Activated naive CD4-positive, alpha-beta T cell treated with anti-CD3 and anti-CD28 coated beads, Interleukin-2, amount 50 U/mL, for 24 hours (primary cell): ENCODE measurements around the gene ARL6IP5.

ENCODE experiments used
- H3K27ac Mint-ChIP-seq: one replicate; pipeline ENCODE4 v1.8.0; 2021; ENCODE audit warnings: mild to moderate bottlenecking, mixed read lengths
- H3K27me3 Mint-ChIP-seq: one replicate; pipeline ENCODE4 v1.8.0; 2021; ENCODE audit warnings: mixed read lengths
- H3K36me3 Mint-ChIP-seq: one replicate; pipeline ENCODE4 v1.8.0; 2021; ENCODE audit warnings: mixed read lengths
- H3K4me1 Mint-ChIP-seq: one replicate; pipeline ENCODE4 v1.8.0; 2021; ENCODE audit warnings: mixed read lengths
- H3K4me3 Mint-ChIP-seq: one replicate; pipeline ENCODE4 v1.8.0; 2021; ENCODE audit warnings: mild to moderate bottlenecking, mixed read lengths
- H3K9me3 Mint-ChIP-seq: one replicate; pipeline ENCODE4 v1.8.0; 2021; ENCODE audit warnings: mixed read lengths

ARL6IP5 gene

GRCh38 chr3:69097407-69098086 lies 12.8 kb downstream of the ARL6IP5 start:
- Mint-ChIP-seq H3K9me3 (no peaks in the 10 kb centered on the region), H3K4me1 (peaks cover 77% of the 10 kb centered on the region), H3K36me3 (peaks cover 14% of the 10 kb centered on the region), H3K27me3 (no peaks in the 10 kb centered on the region), H3K4me3 (peak overlapping the region; percentile 37), H3K27ac (peak overlapping the region; percentile 94)

DNA sequence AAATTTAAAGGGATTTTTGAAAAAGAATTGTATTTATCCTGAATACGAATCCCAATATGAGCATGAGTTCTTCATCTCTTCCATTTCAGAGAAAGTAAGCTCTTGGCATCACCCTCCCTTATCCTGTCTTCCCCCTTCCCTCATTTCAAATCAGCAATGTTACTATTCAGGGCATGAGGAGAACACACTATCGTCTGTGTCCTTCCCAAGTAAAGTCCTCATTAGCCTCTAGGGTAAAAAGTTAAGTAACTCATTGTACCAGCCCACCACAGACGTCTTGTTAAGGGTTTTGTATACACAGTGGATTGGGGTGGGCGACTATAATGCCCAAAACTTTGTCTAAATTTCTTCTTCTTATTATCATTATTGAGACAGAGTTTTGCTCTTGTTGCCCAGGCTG lies 14.8 kb downstream of the ARL6IP5 start:
- H3K4me1 Mint-ChIP-seq = peaks cover 68% of the 10 kb centered on the region
- no peaks in the 10 kb centered on the region for H3K27me3 Mint-ChIP-seq
- peak overlapping the region; percentile 92 for H3K27ac Mint-ChIP-seq
- peaks cover 20% of the 10 kb centered on the region for H3K36me3 Mint-ChIP-seq
- H3K4me3 Mint-ChIP-seq = no peak overlapping the region
- H3K9me3 Mint-ChIP-seq = no peaks in the 10 kb centered on the region

- peaks cover 49% of the 10 kb centered on the region for H3K4me1 Mint-ChIP-seq
- H3K9me3 Mint-ChIP-seq = no peaks in the 10 kb centered on the region
- no peaks in the 10 kb centered on the region for H3K27me3 Mint-ChIP-seq
- H3K27ac Mint-ChIP-seq = peak overlapping the region; percentile 81
- peaks cover 18% of the 10 kb centered on the region for H3K36me3 Mint-ChIP-seq
- H3K4me3 Mint-ChIP-seq = no peak overlapping the region
These were observed 17.6 kb downstream of the ARL6IP5 start for GRCh38 chr3:69102384-69102783.

DNA sequence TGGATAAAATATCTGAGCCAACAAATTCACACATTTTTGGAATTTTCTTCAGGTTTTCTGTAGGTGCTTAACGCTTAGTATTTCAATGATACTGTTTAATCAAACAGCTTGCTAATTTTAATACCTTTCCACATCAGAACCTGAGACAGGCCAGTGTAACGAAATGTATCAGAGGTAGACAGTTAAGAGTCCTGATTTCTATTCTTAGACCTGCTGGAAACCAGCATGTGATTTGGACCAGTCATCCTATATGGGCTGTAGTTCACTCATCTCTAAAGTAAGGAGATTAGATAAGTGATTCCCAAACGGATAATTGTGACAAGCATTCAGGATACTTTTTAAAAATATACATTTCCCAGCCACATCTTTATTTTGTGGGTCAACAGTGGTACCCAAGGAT lies 18.4 kb downstream of the ARL6IP5 start:
- Mint-ChIP-seq H3K9me3 (no peaks in the 10 kb centered on the region), H3K36me3 (peaks cover 14% of the 10 kb centered on the region), H3K4me3 (no peak overlapping the region), H3K4me1 (peaks cover 49% of the 10 kb centered on the region), H3K27me3 (no peaks in the 10 kb centered on the region), H3K27ac (peak overlapping the region; percentile 41)

- Mint-ChIP-seq H3K4me1 (peaks cover 41% of the 10 kb centered on the region), H3K9me3 (no peaks in the 10 kb centered on the region), H3K27me3 (no peaks in the 10 kb centered on the region), H3K4me3 (no peak overlapping the region), H3K27ac (no peak overlapping the region), H3K36me3 (peaks cover 13% of the 10 kb centered on the region)
These were observed 19.8 kb downstream of the ARL6IP5 start for GRCh38 chr3:69104586-69104985.

DNA sequence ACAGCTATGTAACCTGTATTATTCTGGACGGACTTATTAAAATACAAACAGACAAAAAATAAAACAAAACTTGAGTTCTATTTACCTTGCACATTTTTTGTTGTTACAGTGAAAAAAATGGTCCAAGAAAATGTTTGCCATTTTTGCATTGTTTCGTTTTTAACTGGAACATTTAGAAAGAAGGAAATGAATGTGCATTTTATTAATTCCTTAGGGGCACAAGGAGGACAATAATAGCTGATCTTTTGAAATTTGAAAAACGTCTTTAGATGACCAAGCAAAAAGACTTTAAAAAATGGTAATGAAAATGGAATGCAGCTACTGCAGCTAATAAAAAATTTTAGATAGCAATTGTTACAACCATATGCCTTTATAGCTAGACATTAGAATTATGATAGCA lies 20.6 kb downstream of the ARL6IP5 start:
- Mint-ChIP-seq H3K27me3 (no peaks in the 10 kb centered on the region), H3K27ac (peak overlapping the region; percentile 30), H3K9me3 (no peaks in the 10 kb centered on the region), H3K4me1 (peaks cover 33% of the 10 kb centered on the region), H3K4me3 (no peak overlapping the region), H3K36me3 (peaks cover 11% of the 10 kb centered on the region)

- no peaks in the 10 kb centered on the region for H3K27me3 Mint-ChIP-seq
- H3K4me1 Mint-ChIP-seq = peaks cover 22% of the 10 kb centered on the region
- H3K36me3 Mint-ChIP-seq = peaks cover 6% of the 10 kb centered on the region
- peak overlapping the region; percentile 79 for H3K27ac Mint-ChIP-seq
- no peaks in the 10 kb centered on the region for H3K9me3 Mint-ChIP-seq
- no peak overlapping the region for H3K4me3 Mint-ChIP-seq
These were observed 23.1 kb downstream of the ARL6IP5 start for GRCh38 chr3:69107841-69108240.

GRCh38 chr3:69108811-69109210 lies 24.1 kb downstream of the ARL6IP5 start:
- Mint-ChIP-seq H3K4me3 (no peak overlapping the region), H3K27me3 (no peaks in the 10 kb centered on the region), H3K4me1 (peaks cover 26% of the 10 kb centered on the region), H3K27ac (peak overlapping the region; percentile 36), H3K9me3 (no peaks in the 10 kb centered on the region), H3K36me3 (peaks cover 4% of the 10 kb centered on the region)

GRCh38 chr3:69110941-69111546 lies 26.3 kb downstream of the ARL6IP5 start:
- H3K27ac Mint-ChIP-seq = no peak overlapping the region
- H3K9me3 Mint-ChIP-seq = no peaks in the 10 kb centered on the region
- no peak overlapping the region for H3K4me3 Mint-ChIP-seq
- peaks cover 14% of the 10 kb centered on the region for H3K4me1 Mint-ChIP-seq
- no peaks in the 10 kb centered on the region for H3K36me3 Mint-ChIP-seq
- no peaks in the 10 kb centered on the region for H3K27me3 Mint-ChIP-seq

GRCh38 chr3:69113536-69113935 lies 28.8 kb downstream of the ARL6IP5 start:
- peaks cover 10% of the 10 kb centered on the region for H3K4me1 Mint-ChIP-seq
- H3K4me3 Mint-ChIP-seq = no peak overlapping the region
- no peaks in the 10 kb centered on the region for H3K27me3 Mint-ChIP-seq
- H3K9me3 Mint-ChIP-seq = no peaks in the 10 kb centered on the region
- no peak overlapping the region for H3K27ac Mint-ChIP-seq
- H3K36me3 Mint-ChIP-seq = no peaks in the 10 kb centered on the region

DNA sequence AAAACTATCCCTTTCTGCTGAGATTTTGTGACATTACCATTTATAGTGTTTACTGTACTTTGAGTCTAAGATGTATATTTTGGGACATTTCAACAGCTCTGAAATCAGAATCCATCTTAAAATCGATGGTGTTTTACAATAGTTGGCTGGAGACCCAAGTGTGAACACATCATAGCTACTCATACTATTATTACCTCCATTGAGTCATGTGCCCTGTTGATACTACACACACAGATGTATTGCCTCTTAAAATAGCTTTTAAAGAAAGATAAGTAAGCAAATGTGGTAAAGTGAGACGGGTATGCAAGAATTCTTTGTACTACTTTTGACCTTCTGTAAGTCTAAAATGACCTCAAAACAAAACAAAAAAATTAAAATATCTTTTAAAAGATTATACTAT lies 31.0 kb downstream of the ARL6IP5 start:
- no peaks in the 10 kb centered on the region for H3K36me3 Mint-ChIP-seq
- no peaks in the 10 kb centered on the region for H3K9me3 Mint-ChIP-seq
- no peak overlapping the region for H3K4me3 Mint-ChIP-seq
- H3K4me1 Mint-ChIP-seq = peaks cover 10% of the 10 kb centered on the region
- H3K27ac Mint-ChIP-seq = no peak overlapping the region
- H3K27me3 Mint-ChIP-seq = no peaks in the 10 kb centered on the region

- Mint-ChIP-seq H3K27ac (no peak overlapping the region), H3K9me3 (no peaks in the 10 kb centered on the region), H3K4me1 (peaks cover 10% of the 10 kb centered on the region), H3K4me3 (no peak overlapping the region), H3K27me3 (no peaks in the 10 kb centered on the region), H3K36me3 (no peaks in the 10 kb centered on the region)
These were observed 31.4 kb downstream of the ARL6IP5 start for GRCh38 chr3:69116162-69116561.

GRCh38 chr3:69116897-69117296 lies 32.2 kb downstream of the ARL6IP5 start:
- peaks cover 10% of the 10 kb centered on the region for H3K4me1 Mint-ChIP-seq

GRCh38 chr3:69118555-69118954 lies 33.8 kb downstream of the ARL6IP5 start:
- H3K9me3 Mint-ChIP-seq = no peaks in the 10 kb centered on the region
- H3K27ac Mint-ChIP-seq = no peak overlapping the region
- peaks cover 4% of the 10 kb centered on the region for H3K4me1 Mint-ChIP-seq
- H3K36me3 Mint-ChIP-seq = no peaks in the 10 kb centered on the region
- H3K4me3 Mint-ChIP-seq = no peak overlapping the region
- no peaks in the 10 kb centered on the region for H3K27me3 Mint-ChIP-seq

More at GRCh38 chr3:69116897-69117296, 32.2 kb downstream of the ARL6IP5 start:
- Mint-ChIP-seq H3K9me3 (no peaks in the 10 kb centered on the region), H3K27ac (no peak overlapping the region), H3K36me3 (no peaks in the 10 kb centered on the region), H3K27me3 (no peaks in the 10 kb centered on the region), H3K4me3 (no peak overlapping the region)

- H3K4me3 Mint-ChIP-seq = no peak overlapping the region
- H3K27ac Mint-ChIP-seq = no peak overlapping the region
- H3K4me1 Mint-ChIP-seq = no peaks in the 10 kb centered on the region
- H3K27me3 Mint-ChIP-seq = no peaks in the 10 kb centered on the region
- H3K36me3 Mint-ChIP-seq = no peaks in the 10 kb centered on the region
- no peaks in the 10 kb centered on the region for H3K9me3 Mint-ChIP-seq
These were observed 34.4 kb downstream of the ARL6IP5 start for GRCh38 chr3:69119138-69119537.

DNA sequence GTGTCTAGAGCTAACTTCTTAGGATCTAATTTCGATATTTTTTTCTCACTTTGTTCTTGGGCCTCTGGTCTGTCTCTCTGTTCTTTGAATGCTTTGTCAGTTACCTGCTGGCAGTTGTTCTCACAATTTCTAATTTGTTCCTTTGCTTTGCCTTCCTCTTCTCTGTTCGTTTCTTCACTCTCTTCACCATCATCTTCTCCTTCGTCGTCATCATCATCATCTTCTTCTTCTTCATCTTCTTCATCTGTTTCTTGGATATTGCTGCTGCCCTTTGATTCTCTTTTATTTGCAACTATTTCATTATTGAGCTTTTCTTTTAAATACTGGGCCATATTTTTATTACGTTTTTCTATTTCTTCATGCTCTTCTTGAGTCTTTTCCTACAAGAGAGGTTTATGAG lies 34.9 kb downstream of the ARL6IP5 start:
- no peaks in the 10 kb centered on the region for H3K9me3 Mint-ChIP-seq
- H3K27ac Mint-ChIP-seq = no peak overlapping the region
- no peak overlapping the region for H3K4me3 Mint-ChIP-seq
- no peaks in the 10 kb centered on the region for H3K27me3 Mint-ChIP-seq
- no peaks in the 10 kb centered on the region for H3K4me1 Mint-ChIP-seq
- H3K36me3 Mint-ChIP-seq = no peaks in the 10 kb centered on the region
